Mucosa of stomach (tissue), 1 donor: Measurements from ENCODE around the gene MLKL.

Source experiments
- H3K27me3 ChIP-seq: one replicate; pipeline ENCODE4 v1.7.0; 2013; ENCODE audit warnings: mild to moderate bottlenecking, low read length; ENCODE audit not compliant: control insufficient read depth, insufficient read depth
- H3K36me3 ChIP-seq: one replicate; pipeline ENCODE4 v1.7.0; 2013; ENCODE audit warnings: low read length; ENCODE audit not compliant: control insufficient read depth, insufficient read depth
- H3K4me1 ChIP-seq: one replicate; pipeline ENCODE4 v1.7.0; 2013; ENCODE audit warnings: mild to moderate bottlenecking, low read length; ENCODE audit not compliant: control insufficient read depth, insufficient read depth
- H3K4me3 ChIP-seq: one replicate; pipeline ENCODE4 v1.7.0; 2013; ENCODE audit warnings: low read length
- H3K9ac ChIP-seq: one replicate; pipeline ENCODE4 v1.7.0; 2013; ENCODE audit warnings: mild to moderate bottlenecking, low read length, moderate library complexity
- H3K9me3 ChIP-seq: one replicate; pipeline ENCODE4 v1.7.0; 2013; ENCODE audit warnings: mild to moderate bottlenecking, low read length, moderate library complexity; ENCODE audit not compliant: control insufficient read depth
- donor health status: Pancreatic carcinoma.

The MLKL gene

DNA sequence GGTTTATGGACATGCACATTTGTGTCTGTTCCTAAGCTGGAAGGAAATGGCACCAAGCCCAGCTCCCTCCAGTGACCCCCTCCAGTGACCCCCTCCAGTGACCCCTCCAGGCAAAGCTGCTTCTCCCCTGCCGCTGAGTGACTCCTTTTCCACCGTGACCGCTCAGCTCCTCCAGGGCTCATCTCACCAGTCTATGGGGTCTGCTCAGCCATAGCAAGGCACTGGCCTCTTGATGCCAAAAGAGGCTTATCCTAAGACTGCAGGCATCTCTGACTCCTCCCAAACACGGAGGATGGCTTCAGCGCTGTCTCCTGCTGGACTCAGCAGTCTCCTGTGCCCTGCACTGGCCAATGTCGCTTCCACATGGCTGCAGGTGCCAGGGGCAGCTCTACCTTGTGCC, 38.6 kb upstream of the MLKL start:
- peaks cover 69% of the 10 kb centered on the region for H3K4me1 ChIP-seq
- no peaks in the 10 kb centered on the region for H3K9me3 ChIP-seq
- H3K4me3 ChIP-seq: no peak overlapping the region
- H3K36me3 ChIP-seq: peaks cover 16% of the 10 kb centered on the region
- no peaks in the 10 kb centered on the region for H3K27me3 ChIP-seq
- H3K9ac ChIP-seq: peak overlapping the region; percentile 53

DNA sequence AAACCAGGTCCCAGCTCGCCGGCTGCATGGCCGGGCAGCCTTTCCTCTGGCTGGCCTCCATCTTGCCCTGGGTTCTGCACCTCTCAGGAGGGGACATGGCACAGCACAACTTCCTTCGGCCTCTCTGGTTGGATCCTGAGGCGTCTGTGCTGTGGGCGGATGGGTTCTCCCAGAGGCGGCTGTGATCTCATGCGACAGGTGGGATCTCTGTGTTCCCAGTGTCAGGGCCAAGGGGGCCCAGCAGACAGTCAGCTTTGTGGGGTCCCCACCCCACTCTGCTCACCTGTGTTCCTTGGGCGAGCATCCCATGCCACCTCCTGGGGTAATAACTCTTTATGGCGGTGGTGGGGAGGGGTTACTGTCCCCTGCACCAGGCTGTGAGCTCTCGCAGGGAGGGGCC, 38.2 kb upstream of the MLKL start:
- Histone ChIP-seq H3K9me3 (no peaks in the 10 kb centered on the region), H3K4me1 (peaks cover 64% of the 10 kb centered on the region), H3K9ac (peak overlapping the region; percentile 47), H3K27me3 (no peaks in the 10 kb centered on the region), H3K4me3 (no peak overlapping the region), H3K36me3 (peaks cover 16% of the 10 kb centered on the region)

DNA sequence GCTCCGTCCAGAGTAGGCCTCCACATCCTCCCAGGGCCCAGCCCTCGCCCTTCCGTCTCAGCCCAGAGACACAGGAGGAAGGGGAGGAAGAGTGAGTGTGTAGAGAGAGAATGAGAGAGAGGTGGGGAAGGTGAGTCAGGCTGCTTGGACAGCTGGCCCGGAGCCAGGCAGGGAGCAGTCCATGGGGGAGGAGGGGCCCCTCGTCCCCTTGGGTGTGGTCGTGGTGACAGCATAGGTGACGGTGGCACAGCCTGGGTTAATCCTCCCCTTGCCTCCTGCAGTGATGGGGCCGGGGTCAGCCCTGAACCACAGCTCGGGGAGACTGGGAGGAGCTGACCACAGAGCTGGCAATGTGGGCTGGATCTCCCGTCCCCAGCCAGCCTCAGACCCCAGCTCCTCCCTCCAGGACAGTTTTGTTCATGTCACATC, 37.5 kb upstream of the MLKL start:
- Histone ChIP-seq H3K27me3 (no peaks in the 10 kb centered on the region), H3K4me3 (no peak overlapping the region), H3K36me3 (peaks cover 16% of the 10 kb centered on the region), H3K4me1 (peaks cover 60% of the 10 kb centered on the region), H3K9ac (peak overlapping the region; percentile 66), H3K9me3 (no peaks in the 10 kb centered on the region)

DNA sequence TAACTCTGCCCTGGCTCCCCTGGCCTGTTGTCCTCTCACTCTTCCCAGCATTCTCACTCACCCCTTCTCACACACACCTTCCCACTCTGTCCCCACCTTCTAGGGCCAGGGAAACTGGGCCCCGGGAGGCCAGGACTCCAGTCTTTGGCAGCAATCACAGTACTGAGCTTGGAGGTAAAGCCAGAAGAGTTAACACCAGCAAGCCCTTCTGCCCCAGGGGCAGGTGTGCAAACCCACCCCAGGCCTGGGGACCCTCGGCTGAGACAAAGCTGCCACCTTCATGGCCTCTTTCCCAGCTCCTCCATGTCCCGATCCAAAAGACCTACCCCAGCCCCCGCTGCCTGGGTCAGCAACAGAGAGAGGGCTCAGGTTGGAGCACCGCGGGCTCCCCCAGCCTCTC, 36.9 kb upstream of the MLKL start:
- Histone ChIP-seq H3K36me3 (peaks cover 16% of the 10 kb centered on the region), H3K9me3 (no peaks in the 10 kb centered on the region), H3K4me3 (no peak overlapping the region), H3K27me3 (no peaks in the 10 kb centered on the region), H3K4me1 (peaks cover 56% of the 10 kb centered on the region), H3K9ac (peak overlapping the region; percentile 66)

DNA sequence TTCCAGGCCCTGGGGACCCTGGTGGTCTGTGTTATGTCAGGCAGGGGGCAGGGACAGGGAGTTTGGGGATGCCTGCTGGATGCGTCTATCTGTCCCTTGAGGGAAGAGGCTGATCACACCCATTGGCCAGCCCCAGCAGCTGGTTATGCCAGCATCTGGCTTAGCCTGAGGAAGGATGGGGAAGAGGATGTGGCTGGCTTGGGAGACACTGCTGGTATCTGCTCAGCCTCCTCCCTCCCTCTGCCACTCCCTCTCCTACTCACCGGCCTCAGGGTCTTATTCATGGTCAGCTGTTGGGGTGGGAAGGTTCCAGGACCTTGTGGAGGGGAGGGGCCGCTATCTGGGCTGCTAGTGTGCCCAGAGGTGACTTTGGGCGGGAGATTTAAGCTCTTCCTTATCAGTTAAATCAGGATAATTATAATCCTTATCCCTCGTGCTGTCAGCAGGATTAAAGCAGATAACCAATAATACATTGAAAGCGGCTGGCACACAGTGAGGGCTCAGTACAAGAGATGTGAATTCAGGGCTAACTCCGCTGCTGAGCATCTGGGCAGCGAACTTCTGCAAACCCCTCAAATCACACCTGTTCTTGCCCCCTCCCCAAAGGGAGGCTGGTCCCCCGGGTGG, 36.0 kb upstream of the MLKL start:
- Histone ChIP-seq H3K4me3 (no peak overlapping the region), H3K4me1 (peaks cover 47% of the 10 kb centered on the region), H3K9ac (peak overlapping the region; percentile 66), H3K9me3 (no peaks in the 10 kb centered on the region), H3K36me3 (peaks cover 16% of the 10 kb centered on the region), H3K27me3 (no peaks in the 10 kb centered on the region)

DNA sequence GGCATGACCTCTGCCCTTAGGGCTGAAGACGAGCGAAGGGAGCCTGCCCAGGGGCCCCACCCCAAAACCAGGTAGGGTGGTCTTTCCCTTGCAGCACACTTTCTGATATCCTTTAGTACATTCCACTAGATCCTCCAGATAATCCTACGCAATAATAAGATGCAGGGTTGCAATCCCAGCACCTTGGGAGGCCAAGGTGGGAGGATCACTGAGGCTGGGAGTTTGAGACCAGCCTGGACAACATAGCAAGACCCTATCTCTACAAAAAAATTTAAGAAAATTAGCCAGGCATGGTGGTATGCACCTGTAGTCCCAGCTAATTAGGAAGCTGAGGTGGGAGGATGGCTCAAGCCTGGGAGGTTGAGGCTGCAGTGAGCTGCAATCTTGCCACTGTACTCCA, 34.9 kb upstream of the MLKL start:
- Histone ChIP-seq H3K27me3 (no peaks in the 10 kb centered on the region), H3K9me3 (no peaks in the 10 kb centered on the region), H3K9ac (no peak overlapping the region), H3K4me1 (peaks cover 47% of the 10 kb centered on the region), H3K36me3 (peaks cover 16% of the 10 kb centered on the region), H3K4me3 (no peak overlapping the region)

DNA sequence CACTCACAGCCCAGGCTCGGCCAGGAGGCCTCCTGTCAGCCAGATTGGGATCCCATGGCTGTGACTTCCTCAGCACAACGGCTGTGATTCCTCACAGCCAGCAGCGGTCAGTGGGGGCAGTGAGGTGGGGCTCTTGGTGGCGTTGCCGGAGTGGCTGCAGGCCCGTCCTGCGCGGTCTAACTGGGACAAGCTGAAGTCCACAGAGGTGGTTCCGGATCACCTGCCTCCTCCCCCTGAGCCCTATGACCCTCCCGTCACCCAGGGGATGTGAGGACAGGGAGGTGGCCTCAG, 34.4 kb upstream of the MLKL start:
- no peak overlapping the region for H3K9ac ChIP-seq
- H3K4me1 ChIP-seq: peaks cover 46% of the 10 kb centered on the region
- no peak overlapping the region for H3K4me3 ChIP-seq
- H3K9me3 ChIP-seq: no peaks in the 10 kb centered on the region
- H3K36me3 ChIP-seq: peaks cover 16% of the 10 kb centered on the region
- H3K27me3 ChIP-seq: no peaks in the 10 kb centered on the region

DNA sequence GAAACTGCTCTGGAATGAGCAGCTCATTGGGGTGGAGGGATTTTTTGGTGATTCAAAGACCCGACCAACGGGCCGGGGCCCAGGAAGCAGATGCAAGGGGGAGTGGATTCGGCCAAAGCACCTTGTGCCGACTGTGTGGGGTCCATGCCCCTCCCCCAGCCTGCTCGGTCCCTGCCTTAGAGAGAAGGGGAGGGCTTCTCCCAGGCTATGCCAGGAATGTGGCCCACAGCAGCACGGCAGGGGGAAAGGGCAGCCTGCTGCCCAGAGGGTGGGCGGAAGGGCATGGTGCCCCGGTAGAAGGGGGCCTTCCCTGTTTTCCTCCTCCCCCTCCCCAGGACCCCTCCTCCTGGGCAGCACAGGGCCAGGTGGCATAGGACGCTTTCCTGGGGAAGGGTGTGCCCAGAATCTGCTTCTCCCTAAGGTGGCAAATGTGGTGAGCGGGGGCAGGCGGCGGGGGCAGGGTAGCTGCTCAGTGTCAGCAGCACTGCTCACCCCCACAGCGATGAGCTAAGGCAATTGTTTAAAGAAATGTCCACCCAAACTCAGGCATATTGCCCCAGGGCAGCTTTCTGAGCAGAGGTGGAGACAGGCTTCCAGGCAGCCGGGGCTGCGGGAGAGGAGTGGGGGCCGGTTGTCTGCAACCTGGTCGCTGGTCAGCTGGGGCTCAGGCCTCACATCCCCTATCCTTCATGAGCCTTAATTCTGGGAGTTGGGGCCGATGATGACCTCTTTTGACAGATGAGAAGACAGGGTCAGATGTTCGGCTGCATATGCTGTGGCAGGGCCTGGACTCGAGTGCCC, 33.9 kb upstream of the MLKL start:
- Histone ChIP-seq H3K9ac (no peak overlapping the region), H3K9me3 (no peaks in the 10 kb centered on the region), H3K4me1 (peaks cover 46% of the 10 kb centered on the region), H3K4me3 (no peak overlapping the region), H3K36me3 (peaks cover 12% of the 10 kb centered on the region), H3K27me3 (no peaks in the 10 kb centered on the region)

DNA sequence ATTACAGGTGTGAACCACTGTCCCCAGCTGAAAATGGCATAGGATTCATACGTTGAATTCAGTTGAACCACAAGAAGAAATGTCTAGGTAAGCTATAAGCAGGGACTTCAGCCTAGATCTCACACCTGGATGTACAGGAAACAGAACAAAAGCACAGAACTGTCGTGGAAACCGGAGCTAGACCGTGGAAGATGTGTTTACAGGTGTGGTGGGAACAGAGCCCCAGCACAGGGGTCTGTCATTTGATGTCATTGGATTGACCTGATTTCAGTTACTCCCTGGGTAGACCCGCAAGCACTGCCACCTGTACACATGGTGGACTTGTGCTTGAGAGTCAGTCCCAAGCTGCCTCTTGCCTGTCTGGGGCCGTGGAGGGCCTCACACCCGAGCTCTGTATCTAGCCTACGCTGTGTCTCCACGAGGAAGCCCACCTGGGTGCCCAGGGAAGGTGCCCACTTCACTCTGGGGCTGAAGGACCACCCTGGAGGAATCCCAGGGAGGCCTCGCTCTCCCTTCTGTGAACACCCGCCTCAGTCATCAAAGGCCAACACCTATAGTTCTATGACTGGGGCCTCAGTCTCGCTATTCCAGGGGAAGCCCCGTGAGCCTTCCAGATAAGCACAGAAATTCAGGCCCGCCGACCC, 32.2 kb upstream of the MLKL start:
- H3K4me1 ChIP-seq: peaks cover 35% of the 10 kb centered on the region
- no peak overlapping the region for H3K9ac ChIP-seq
- H3K9me3 ChIP-seq: no peaks in the 10 kb centered on the region

DNA sequence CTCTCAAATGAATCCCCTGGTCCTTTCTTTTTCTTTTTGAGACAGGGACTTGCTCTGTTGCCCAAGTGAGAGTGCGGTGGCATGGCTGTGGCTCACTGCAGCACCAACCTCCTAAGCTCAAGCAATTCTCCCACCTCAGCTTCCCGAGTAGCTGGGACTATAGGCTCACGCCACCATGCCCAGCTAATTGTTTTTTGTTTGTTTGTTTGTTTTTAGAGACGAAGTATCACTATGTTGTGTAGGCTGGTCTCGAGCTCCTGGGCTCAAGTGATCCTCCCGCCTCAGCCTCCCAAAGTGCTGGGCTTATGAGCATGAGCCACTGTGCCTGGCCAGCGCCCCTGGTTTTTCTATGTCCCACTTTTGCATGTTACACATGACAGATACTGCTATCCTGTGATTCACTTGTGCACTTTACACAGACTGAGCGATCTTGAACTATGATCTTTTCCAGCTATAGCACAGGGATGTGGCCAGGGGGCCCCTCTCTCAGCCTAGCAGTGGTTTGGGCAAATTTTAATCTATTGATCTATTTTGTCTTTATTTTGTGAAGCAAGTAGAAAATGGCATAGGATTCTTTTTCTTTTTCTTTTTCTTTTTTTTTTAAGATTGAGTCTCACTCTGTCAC, 31.3 kb upstream of the MLKL start:
- H3K4me1 ChIP-seq: peaks cover 26% of the 10 kb centered on the region
- no peaks in the 10 kb centered on the region for H3K36me3 ChIP-seq
- no peak overlapping the region for H3K9ac ChIP-seq
- no peaks in the 10 kb centered on the region for H3K9me3 ChIP-seq
- no peak overlapping the region for H3K4me3 ChIP-seq
- H3K27me3 ChIP-seq: no peaks in the 10 kb centered on the region

More for the DNA sequence above, 32.2 kb upstream of the MLKL start:
- Histone ChIP-seq H3K4me3 (no peak overlapping the region), H3K36me3 (no peaks in the 10 kb centered on the region), H3K27me3 (no peaks in the 10 kb centered on the region)

DNA sequence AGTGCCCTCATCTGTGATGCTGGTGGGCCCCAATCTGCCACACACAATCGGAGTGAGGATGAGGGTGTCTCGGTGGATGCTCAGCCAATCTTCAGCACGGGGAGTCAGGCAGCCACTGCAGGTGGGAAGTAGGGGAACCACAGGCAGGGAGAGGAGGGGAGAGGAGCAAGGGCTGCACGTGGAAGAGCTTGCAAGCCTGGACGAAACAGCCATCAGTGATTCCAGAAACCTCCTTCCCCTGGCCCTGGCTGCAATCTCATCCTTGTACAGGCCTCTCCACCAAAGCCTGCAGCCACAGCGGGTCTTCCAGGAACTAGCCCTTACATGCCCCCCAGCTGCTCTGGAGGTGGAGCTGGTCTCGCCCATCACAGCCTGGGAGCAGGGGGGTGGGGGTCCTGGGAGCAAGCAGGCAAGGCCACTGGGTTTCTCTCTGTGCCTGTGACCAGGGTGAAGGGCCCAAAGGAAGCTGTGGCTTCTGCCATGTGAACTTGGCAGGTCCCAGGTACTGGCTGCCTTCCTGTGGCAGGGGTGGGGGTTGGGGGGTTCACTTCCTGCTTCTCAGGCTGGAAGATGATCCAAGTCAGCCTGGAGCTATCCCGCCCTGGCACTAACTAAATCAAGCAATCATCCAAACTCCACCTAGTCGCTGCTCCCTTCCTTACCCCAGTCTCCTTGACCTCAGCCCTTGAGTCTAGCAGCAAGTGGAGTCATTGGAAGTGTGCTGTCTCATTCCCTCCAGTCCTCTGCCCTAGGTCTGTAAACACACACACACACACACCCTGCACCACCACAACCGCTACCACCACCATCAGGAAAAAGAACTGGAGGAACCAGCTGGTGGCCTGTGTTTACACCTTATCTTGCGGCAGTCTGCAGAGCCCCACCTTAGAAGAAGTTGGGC, 29.4 kb upstream of the MLKL start:
- H3K27me3 ChIP-seq: no peaks in the 10 kb centered on the region
- H3K36me3 ChIP-seq: no peaks in the 10 kb centered on the region
- no peaks in the 10 kb centered on the region for H3K9me3 ChIP-seq
- H3K4me1 ChIP-seq: peaks cover 23% of the 10 kb centered on the region
- H3K4me3 ChIP-seq: no peak overlapping the region
- peak overlapping the region; percentile 51 for H3K9ac ChIP-seq
